GM19193 (cell line): ENCODE measurements around the gene ADARB1.

Source experiments
- POLR2A ChIP-seq: IDR thresholded peaks from 4 replicates; pipeline ENCODE4 v1.6.1; 2011; ENCODE audit not compliant: insufficient read depth, insufficient read length; ENCODE audit errors: extremely low read depth

The ADARB1 gene

DNA sequence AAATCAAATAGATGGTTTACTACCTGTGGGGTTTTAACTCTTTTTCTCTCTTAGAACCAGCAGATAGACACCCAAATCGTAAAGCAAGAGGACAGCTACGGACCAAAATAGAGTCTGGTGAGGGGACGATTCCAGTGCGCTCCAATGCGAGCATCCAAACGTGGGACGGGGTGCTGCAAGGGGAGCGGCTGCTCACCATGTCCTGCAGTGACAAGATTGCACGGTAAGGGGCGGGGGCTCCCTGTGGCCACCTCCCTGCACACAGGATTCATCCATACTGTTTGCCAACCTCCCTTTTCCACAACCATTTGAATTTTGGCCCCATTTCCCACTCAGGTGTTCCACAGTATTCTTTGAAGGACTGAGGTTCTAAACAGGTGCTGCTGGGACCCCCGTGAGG lies 110.5 kb downstream of the ADARB1 start:
- TF ChIP-seq POLR2A = no peak

DNA sequence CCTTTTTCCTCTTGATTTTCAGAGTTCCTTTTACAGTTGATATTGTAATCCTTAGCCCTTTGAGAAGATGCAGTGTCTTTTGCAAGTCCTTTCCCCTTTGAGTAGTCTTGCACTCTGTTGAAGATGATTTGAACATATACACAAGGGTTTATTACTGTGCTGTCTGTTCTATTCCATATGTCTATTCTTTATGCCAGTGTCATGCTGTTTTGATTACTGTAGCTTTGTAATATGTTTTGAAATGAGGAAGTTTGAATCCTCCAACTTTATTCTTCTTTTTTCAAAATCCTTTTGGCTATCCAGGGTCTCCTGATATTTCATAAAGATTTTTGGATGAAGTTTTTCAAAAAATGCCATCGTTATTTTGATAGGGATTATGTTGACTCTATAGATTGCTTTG lies 112.3 kb downstream of the ADARB1 start:
- TF ChIP-seq POLR2A = no peak

DNA sequence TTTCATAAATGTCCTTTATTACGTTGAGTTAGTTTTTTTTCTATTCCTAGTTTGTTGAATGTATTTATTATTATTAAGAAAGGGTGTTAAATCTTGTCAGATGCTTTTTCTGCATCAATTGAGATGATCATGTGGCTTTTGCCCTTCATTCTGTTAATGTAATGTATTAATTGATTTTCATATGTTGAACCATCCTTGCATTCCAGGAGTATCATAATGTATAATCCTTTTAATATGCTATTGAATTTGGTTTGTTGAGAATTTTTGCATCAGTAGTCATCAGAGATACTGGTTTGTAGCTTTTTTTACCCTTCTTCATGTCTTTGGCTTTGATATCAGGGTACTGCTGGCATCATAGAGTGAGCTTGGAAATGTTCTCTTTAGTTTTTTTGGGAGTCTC lies 113.3 kb downstream of the ADARB1 start:
- TF ChIP-seq POLR2A = no peak

DNA sequence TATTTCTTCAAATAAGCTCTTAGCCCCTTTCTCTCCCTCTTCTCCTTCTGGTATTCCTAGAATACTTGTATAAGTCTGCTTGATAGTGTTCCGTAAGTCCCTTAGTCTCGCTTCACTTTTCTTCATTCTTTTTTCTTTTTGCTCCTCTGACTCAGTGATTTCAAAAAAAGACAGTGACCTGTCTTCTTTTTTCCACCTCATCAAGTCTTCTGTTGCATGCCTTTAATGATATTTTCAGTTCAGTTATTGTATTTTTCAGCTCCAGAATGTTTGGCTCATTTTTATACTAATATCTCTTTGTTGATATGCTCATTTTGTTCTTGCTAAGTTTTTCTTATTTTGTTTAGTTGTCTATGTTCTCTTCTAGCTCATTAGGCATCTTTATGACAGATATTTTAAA lies 115.6 kb downstream of the ADARB1 start:
- no peak for TF ChIP-seq POLR2A

DNA sequence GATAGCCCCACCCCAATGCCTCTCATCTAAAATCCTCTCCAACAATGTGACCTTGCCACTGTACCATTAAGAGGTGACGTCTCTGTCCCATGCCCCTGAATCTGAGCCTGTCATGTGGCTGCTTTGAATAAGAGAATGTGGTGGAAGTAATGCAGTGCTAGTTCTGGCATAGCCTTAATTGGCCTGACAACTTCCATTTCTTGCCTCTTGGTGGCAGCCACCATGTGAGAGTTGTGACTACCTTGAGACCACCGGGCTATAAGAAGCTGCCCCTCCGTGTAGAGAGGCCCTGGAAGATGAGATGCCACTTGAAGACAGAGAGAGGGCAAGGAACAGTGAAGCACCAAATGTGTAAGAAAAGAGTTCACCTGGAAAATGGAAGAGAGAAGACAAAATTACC lies 118.0 kb downstream of the ADARB1 start:
- TF ChIP-seq POLR2A = no peak

DNA sequence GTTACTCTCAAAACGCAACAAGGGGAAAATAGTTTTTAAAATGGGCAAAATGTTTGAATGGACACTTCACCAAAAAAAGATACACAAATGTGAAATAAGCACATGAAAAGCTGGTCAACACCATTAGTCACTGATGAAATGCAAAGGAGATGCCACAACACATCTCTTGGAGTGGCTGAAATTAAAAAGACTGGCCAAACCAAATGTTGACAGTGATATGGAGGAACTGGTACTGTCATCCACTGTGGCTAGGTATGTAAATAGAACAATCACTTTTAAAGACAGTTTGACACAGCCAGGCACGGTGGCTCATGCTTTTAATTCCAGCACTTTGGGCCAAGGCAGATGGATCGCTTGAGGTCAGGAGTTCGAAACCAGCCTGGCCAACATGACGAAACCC lies 122.2 kb downstream of the ADARB1 start:
- no peak for TF ChIP-seq POLR2A

DNA sequence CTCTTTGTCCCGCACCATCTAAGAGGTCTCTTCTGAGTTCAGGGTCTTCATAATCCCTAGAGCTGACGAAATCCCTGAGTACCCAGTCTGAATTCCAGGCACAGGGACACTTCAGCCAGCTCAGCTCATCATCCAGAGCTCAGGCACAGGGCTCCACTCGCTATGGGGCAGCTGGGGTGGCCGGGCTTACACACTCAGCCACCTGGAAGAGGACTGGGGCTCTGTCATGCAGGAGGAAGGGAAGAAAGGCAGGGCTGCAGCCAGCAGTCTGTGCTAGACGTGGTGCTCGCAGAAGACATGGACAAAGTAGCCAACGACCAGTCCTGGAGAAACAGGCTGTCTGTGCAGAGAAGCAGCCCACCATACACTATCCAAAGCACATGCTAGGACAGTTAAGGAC lies 124.8 kb downstream of the ADARB1 start:
- no peak for TF ChIP-seq POLR2A

DNA sequence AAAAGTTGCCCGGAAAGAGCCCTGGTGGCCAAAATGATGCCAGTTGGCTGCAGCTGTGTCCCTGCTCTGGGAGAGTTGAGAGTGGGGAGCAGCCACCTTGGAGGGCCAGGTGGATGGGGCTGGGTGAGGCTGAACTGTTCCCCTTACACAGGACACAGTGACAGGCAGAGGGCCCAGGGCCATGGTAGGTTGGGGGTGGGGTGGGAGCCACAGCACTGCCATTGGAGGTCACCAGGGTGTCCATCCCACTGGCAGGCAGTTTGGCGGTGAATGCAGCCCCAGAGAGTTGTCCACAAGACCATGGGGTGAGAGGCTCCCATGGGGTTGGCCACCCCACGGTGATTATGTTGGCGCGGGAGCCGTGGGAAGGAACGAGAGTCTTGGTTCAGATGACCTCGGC lies 125.7 kb downstream of the ADARB1 start:
- TF ChIP-seq POLR2A = no peak

DNA sequence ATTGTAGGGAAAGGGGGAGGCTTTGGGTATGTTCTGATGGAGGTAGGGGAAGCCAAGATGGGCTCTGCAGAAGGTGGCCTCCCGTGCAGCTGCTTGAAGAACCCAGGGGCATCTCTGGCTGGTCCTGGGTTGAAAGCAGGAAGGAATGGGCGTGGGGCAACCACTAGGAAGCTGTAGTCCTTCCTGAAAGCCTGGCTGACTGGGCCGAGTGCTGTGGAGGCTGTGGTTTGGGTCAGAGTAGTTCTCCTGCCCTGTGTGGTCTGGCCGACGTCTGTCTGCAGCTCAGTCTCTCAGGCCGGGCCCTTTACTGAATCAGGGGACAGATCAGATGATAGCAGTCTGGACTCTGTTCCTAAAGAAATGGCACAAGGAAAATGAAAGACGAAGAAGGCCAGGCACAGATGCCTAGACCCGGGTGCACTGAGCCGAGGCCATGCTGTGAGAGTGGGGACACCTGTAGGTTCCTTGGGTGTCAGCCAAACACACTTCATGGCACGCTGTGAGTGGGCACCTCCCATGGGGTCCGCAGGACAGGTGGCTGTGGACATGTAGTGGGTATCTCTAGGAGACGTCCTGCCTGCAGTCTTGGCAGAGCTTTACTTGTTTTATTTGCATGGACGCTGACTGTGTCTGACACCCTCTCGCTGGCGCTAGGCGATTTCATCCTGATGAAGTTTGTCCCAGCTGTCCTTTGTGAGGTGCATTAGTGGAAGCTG lies 126.4 kb downstream of the ADARB1 start:
- no peak for TF ChIP-seq POLR2A

DNA sequence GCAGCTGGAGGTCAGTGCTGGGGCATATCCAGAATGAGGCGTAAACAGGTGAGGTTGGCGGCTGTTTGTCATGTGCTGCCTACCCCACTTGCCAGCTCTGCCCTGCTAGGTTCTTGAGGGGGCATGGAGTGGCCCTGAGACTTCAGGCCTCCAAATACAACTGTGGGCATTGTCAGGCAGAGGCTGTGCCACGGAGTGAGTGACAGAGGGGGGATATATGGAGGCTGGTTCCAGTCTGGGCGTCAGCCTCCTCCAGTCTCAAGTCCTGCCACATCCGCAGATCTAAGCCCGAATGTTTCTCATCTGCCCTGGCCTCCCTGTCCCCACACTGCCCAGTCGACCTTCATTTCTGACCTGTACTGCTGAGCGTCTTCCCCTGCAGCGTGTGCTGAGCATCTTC lies 128.0 kb downstream of the ADARB1 start:
- no peak for TF ChIP-seq POLR2A

DNA sequence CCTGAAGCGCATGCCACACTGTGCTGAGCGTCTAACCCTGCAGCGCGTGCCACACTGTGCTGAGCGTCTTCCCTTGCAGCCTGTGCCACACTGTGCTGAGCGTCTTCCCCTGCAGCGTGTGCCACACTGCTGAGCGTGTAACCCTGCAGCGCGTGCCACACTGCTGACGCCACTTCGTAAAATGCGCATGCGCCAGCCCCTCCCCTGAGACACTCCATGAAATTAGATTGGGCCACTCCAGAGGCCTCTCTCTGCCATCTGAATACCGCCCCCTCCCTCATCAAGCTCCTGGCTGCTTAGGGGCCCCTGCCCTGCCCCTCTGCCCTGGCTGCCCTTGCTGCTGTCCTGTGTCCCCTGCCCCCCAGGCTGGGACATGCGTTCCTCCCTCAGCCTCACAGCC lies 128.5 kb downstream of the ADARB1 start:
- TF ChIP-seq POLR2A = no peak

DNA sequence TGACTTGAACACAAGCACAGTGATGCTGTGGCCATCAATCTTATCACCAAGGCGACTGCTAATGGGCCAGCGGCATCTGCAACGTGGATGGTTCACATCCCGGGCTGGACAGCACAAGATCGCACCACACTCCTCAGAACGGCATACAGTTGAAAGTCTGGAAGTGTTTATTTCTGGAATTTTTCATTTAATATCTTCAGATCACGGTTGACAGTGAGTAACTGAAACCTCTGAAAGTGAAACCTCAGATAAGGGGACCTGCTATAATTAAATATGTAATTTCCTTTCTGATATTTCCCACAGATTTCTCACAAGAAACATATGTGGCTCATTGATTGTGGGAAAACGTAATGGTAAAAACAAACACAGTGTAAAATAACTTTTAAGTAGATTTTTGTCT lies 129.6 kb downstream of the ADARB1 start:
- TF ChIP-seq POLR2A = no peak

DNA sequence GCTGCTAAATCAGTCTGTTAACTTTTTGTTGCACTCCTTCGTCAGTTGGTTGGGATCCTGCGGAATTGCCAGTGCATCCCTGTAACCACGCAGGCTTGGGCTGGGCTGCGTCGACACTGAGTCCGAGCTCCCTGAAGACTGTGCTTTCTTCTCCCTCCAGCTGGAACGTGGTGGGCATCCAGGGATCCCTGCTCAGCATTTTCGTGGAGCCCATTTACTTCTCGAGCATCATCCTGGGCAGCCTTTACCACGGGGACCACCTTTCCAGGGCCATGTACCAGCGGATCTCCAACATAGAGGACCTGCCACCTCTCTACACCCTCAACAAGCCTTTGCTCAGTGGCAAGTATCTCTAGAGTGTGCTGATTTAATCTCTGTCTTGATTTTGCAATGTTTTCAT lies 130.0 kb downstream of the ADARB1 start:
- no peak for TF ChIP-seq POLR2A

DNA sequence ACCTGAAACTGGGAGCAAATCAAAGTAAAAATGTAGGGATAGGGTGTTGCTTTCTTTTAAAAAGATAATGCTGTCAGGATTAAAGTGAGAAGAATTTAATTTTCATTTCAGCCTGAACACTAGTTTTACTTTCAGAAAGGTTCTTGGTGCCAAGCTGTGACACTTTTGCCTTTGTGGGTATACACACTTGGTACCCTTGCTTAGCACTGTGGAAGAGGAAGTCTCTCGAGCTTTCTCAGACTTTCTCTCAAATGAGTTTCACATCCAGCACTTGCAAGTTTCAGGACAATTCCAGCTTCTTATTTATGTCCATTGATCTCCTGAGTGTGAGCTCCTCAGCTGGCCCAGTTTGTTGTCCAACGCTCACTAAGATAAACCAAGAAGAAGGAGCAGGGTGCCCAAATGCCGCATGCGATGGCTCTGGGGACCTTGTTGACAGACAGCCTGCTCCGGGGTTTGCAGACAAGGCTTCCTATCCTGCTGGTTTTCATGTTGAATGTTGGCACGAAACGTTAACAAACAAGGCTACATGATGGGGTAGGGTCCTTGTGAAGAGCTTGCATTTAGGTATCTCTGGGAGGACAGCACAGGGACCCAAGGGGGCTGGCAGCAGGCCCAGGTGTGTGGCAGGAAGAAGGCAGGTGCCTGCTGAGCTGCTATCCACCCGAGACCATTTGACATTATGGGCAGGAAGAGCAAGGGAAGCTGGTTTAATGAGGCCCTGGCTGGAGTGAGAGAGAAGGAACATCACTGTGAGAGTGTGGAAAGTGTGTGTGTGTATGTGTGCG lies 133.7 kb downstream of the ADARB1 start:
- TF ChIP-seq POLR2A = no peak

DNA sequence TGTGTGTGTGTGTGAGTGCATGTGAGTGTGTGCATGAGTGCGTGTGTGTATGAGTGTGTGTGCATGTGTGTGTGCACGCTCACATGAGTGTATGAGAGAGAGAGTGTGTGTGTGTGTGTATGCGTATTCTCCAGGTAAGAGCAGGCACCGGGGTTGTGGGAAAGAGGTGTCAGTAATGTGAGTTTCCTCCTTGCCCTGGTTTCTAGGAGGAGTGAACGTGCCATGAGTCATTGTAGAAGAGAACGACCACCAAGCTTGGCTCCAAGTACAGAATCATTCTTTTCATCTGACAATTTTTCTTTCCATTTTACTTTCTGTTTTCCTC lies 134.2 kb downstream of the ADARB1 start:
- TF ChIP-seq POLR2A = no peak

DNA sequence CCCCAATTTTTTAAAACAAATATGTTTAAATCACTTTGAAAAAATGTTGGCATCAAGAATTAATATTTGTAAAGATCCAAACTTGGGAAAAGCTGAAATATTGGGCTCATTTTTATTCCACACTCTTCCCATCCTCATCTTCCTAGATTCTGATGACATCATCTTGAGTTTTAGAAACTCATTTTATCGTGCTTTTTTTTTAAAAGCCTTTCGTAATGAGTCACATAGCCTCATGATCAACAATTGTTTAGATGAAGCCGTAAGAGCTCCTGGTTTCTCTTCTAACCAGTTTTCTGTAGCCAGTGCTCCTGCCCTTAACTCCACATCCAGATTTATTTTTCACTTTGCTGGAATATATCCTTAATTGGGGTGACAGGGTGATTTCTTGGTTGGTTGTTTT lies 134.7 kb downstream of the ADARB1 start:
- no peak for TF ChIP-seq POLR2A
